Hepatocyte (in vitro differentiated cells): ENCODE results near the gene PLEKHA8.

ENCODE experiments used
- EZH2 ChIP-seq: fragments of 200-600 bp; sonication (generic); IDR thresholded peaks from 2 replicates; pipeline ENCODE4 v1.6.1; 2016; ENCODE audit warnings: antibody characterized with exemption, mild to moderate bottlenecking, borderline replicate concordance
- EZH2phosphoT487 ChIP-seq: fragments of 200-600 bp; sonication (generic); IDR thresholded peaks from one replicate; pipeline ENCODE4 v1.6.1; 2018; ENCODE audit warnings: antibody characterized with exemption, mild to moderate bottlenecking, low read depth, moderate library complexity; ENCODE audit not compliant: unreplicated experiment, severe bottlenecking
- TF ChIP-seq, protein P1 (sequence below): fragments of 200-600 bp; sonication (generic); IDR thresholded peaks from 2 replicates; pipeline ENCODE4 v1.5.1; 2016; ENCODE audit warnings: antibody characterized with exemption, mild to moderate bottlenecking; ENCODE audit not compliant: poor library complexity

DNA sequence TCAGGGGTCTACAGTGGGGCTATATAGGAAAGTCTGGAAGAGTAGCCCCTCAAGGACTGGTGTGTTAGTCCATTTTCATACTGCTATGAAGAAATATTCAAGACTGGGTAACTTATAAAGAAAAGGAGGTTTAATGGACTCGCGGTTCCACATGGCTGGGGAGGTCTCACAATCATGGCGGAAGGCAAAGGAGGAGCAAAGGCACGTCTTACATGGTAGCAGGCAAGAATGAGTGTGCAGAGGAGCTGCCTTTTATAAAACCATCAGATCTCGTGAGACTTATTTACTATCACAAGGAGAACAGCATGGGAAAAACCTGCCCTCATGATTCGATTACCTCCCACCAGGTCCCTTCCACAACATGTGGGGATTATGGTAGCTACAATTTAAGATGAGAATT lies 4.7 kb upstream of the PLEKHA8 start:
- TF ChIP-seq, protein P1, sequence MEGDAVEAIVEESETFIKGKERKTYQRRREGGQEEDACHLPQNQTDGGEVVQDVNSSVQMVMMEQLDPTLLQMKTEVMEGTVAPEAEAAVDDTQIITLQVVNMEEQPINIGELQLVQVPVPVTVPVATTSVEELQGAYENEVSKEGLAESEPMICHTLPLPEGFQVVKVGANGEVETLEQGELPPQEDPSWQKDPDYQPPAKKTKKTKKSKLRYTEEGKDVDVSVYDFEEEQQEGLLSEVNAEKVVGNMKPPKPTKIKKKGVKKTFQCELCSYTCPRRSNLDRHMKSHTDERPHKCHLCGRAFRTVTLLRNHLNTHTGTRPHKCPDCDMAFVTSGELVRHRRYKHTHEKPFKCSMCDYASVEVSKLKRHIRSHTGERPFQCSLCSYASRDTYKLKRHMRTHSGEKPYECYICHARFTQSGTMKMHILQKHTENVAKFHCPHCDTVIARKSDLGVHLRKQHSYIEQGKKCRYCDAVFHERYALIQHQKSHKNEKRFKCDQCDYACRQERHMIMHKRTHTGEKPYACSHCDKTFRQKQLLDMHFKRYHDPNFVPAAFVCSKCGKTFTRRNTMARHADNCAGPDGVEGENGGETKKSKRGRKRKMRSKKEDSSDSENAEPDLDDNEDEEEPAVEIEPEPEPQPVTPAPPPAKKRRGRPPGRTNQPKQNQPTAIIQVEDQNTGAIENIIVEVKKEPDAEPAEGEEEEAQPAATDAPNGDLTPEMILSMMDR, result no peak
- TF ChIP-seq EZH2 (no peak), EZH2phosphoT487 (no peak)
